ENCODE results near the gene BRAP.
"Not testable (repeated sequence)": the region's sequence is repeated elsewhere in the genome, so short reads cannot be mapped to it uniquely, and the experiment has no call there.

BRAP gene, protein sequence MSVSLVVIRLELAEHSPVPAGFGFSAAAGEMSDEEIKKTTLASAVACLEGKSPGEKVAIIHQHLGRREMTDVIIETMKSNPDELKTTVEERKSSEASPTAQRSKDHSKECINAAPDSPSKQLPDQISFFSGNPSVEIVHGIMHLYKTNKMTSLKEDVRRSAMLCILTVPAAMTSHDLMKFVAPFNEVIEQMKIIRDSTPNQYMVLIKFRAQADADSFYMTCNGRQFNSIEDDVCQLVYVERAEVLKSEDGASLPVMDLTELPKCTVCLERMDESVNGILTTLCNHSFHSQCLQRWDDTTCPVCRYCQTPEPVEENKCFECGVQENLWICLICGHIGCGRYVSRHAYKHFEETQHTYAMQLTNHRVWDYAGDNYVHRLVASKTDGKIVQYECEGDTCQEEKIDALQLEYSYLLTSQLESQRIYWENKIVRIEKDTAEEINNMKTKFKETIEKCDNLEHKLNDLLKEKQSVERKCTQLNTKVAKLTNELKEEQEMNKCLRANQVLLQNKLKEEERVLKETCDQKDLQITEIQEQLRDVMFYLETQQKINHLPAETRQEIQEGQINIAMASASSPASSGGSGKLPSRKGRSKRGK

DNA sequence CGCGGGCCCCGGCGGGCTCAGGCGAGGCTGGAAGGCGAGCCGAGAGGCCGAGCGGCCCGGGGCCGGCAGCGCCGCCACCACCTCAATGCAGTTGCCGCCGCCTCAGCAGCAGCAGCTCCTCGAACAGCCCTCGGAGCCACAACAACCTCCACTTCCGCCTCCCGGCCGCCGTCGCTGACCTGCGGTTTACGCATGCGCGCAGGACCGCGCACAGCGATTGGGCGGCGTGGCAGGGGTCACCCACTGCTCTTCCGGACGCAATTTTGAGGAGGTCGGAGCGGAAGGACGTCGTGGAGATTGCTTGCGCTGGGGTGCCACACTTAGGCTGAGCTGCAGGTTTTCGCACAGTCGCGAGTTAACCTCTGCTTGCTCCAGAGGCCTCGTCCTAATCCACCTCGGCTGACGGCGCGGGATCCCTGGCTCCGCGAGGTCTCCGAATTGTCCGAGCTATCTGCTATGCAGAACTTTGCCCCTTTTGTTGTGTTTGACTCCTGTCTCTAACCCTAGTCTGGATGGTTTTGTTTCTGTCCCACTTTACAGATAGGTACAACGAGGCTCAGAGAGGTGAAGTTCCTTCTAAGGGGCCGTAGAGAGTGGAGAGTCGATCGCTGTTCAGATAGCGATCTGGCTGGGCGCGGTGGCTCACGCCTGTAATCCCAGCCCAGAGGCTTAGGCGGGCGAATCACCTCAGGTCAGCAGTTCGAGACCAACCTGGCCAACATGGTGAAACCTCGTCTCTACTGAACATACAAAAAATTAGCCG, at the start of gene BRAP, which contains the start of gene ACAD10:
Gene BRAP (minus strand): TSS at position 146 of the 763 bp plus-strand sequence. CDS start 164 bp downstream, outside the sequence.
Gene ACAD10 (plus strand): TSS at position 243 of the 763 bp plus-strand sequence. CDS start 6,657 bp downstream, outside the sequence.
- in situ Hi-C loops (cut with MboI; ENCODE audit: low pct_unique_long_range_greater_than_20kb, low sequenced_read_pairs), result no loop called here
- peak; percentile 97 for DNase-seq

DNA sequence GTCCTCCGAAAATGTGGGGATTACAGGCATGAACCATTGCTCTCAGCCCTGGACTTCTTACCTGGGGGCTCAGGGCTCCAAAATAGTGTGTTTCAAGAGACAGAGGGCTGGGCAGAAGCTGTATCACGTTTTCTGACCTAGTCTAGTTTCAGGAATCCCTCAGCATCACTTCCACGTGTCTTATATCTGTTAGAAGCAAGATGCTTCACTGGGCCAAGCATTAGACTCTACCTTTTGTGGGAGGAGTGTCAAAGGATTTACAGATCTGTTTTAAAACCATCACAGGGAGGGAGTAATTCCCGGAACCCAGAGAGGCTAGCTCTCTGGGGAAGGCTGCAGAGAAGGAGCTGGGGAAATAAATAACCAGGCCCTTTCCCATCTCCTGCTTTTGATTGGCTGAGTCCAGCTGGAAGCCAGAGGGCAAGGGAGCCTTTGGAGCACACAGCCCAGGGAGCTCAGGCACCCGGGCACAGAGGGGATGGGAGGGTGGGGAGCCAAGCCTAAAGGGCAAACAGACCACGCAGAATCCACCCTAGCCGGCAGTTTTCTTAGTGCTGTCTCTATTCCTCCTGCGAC, 47.7 kb upstream of the BRAP start:
- in situ Hi-C loops (cut with MboI; ENCODE audit: low pct_unique_long_range_greater_than_20kb, low sequenced_read_pairs), result loop anchor here (25.0 kb wide), 1 partner anchor 104 kb away; the partner anchor contains the start of gene MAPKAPK5
- DNase-seq, result no peak

DNA sequence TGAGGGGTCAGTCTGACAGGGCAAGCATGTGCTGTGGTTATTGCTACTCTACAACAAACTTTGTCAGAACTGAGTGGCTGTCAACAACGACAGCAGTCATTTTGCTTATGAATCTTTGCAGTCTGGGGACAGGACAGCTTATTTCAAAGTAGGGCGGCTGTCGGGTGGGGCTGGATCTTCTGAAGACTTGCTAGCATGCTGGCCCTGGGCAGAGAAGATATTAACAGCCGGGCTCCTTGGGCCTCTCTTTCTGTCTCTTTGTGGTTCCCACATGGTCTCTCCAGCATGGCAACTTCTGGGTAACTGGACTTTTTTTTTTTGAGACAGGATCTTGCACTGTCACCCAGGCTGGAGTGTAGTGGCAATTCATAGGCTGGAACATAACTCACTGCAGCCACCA, 47.0 kb upstream of the BRAP start:
- no peak for DNase-seq
- in situ Hi-C loops (cut with MboI; ENCODE audit: low pct_unique_long_range_greater_than_20kb, low sequenced_read_pairs), result loop anchor here (25.0 kb wide), 1 partner anchor 105 kb away; the partner anchor contains the start of gene MAPKAPK5

DNA sequence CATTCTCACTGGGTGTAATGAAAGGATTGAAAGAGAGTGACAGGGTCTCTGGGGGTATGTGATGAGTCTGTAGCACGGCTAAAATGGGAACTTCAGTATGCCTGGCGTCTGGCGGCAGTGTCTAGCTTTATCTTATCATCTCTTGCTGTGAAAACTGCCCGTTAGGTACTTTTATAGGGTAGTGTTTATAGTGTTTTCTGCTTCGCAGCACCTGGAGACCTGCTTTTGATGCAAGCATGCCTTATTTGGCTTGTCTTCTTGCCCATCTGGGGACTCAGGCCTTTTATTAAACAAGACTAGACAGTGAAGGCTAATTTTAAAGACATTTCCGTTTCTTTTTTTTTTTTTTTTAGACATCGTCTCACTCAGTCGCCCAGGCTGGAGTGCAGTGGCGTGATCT, 44.7 kb upstream of the BRAP start:
- in situ Hi-C loops (cut with MboI; ENCODE audit: low pct_unique_long_range_greater_than_20kb, low sequenced_read_pairs), result loop anchor here (25.0 kb wide), 1 partner anchor 107 kb away; the partner anchor contains the start of gene MAPKAPK5
- no peak for DNase-seq

DNA sequence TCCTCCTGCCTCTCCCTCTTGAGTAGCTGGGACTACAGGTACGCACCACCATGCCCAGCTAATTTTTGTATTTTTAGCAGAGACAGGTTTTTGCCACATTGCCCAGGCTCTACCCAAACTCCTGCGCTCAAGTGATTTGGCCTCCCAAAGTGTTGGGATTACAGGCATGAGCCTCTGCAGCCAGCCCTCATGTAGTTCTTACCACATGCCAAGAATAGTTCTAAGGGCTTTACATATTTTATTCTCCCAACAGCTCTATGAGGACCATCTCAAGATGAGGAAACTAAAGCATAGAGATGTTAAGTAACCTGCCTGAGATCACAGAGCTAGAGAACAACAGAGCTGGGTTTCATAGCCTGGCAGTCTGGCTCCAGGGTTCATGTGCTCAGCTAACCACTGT, 43.0 kb upstream of the BRAP start:
- DNase-seq, result no peak

DNA sequence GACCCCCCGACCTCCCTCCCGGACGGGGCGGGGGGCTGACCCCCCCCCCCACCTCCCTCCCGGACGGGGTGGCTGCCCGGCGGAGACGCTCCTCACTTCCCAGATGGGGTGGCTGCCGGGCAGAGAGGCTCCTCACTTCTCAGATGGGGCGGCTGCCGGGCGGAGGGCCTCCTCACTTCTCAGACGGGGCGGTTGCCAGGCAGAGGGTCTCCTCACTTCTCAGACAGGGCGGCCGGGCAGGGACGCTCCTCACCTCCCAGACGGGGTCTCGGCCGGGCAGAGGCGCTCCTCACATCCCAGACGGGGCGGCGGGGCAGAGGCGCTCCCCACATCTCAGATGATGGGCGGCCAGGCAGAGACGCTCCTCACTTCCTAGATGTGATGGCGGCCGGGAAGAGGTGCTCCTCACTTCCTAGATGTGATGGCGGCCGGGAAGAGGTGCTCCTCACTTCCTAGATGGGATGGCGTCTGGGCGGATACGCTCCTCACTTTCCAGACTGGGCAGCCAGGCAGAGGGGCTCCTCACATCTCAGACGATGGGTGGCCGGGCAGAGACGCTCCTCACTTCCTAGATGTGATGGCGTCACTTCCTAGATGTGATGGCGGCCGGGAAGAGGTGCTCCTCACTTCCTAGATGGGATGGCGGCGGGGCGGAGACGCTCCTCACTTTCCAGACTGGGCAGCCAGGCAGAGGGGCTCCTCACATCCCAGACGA, 38.0 kb upstream of the BRAP start:
- in situ Hi-C loops (cut with MboI; ENCODE audit: low pct_unique_long_range_greater_than_20kb, low sequenced_read_pairs); DNase-seq: not testable (repeated sequence)

More for the DNA sequence above, 43.0 kb upstream of the BRAP start:
- in situ Hi-C loops (cut with MboI; ENCODE audit: low pct_unique_long_range_greater_than_20kb, low sequenced_read_pairs), result loop anchor here (25.0 kb wide), 1 partner anchor 109 kb away; the partner anchor contains the start of gene MAPKAPK5

DNA sequence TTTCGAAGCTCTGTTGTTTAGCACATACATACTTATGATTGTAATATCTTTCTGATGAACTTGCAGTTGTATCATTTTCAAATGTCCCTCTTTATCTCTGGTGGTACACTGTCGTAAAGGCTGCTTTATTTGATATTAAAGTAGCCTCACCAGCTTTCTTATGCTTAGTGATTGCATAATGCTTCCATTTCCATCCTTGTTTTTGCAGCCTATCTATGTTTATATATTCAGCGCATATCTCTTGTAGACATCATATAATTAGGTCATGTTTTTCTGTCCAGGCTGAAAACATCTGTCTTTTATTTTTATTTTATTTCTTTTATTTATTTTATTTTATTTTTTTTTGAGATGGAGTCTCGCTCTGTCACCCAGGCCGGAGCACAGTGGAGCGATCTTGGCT, 34.7 kb upstream of the BRAP start:
- DNase-seq, result no peak
- in situ Hi-C loops (cut with MboI; ENCODE audit: low pct_unique_long_range_greater_than_20kb, low sequenced_read_pairs), result no loop called here

DNA sequence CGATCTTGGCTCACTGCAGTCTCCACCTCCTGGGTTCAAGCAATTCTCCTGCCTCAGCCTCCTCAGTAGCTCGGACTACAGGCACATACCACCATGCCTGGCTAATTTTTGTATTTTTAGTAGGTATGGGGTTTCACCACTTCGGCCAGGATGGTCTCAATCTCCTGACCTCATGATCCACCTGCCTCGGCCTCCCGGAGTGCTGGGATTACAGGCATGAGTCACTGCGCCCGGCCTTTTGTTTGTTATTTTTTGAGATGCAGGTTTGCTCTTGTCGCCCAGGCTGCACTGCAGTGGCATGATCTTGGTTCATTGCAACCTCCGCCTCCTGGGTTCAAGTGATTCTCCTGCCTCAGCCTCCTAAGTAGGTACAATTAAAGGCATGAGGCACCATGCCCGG, 33.6 kb upstream of the BRAP start:
- in situ Hi-C loops (cut with MboI; ENCODE audit: low pct_unique_long_range_greater_than_20kb, low sequenced_read_pairs), result not testable (repeated sequence)

DNA sequence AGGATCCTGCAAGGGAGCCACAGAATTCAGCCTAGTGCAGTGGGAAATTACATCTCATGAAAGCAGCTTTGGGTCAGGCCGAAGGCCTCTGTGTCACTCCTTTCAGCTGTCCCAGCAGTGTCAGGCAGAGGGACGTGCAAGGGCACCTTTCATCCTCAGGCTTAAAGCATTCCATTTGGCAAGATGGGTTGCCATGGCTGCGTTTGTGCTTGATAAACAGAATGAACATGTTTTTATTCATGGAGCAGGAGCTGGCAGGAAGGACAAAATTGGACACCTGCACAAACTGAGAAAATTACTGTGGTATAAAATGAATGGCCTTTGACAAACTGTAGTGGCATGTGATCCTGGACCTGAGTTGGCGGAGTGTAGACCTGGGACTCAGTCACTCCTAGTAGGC, 29.5 kb upstream of the BRAP start:
- DNase-seq, result no peak
- in situ Hi-C loops (cut with MboI; ENCODE audit: low pct_unique_long_range_greater_than_20kb, low sequenced_read_pairs), result no loop called here

More for the DNA sequence above, 33.6 kb upstream of the BRAP start:
- DNase-seq, result not testable (repeated sequence)

DNA sequence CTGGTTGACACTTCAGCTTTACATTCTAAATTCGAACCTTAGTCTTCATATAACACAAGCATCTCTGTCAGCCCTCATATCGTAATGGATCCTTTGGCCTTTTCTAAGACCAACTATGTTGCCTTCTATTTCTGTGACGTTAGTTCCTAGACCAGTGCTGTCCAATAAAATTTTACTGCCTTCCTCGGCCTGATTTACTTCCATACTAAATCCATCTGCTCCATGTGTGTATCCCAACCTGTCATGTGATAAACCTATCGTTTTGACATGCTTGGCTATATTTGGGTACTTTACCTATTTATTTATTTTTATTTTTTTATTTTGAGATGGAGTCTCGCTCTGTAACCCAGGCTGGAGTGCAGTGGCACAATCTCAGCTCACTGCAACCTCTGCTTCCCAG, 20.4 kb upstream of the BRAP start:
- DNase-seq, result no peak
- in situ Hi-C loops (cut with MboI; ENCODE audit: low pct_unique_long_range_greater_than_20kb, low sequenced_read_pairs), result no loop called here

DNA sequence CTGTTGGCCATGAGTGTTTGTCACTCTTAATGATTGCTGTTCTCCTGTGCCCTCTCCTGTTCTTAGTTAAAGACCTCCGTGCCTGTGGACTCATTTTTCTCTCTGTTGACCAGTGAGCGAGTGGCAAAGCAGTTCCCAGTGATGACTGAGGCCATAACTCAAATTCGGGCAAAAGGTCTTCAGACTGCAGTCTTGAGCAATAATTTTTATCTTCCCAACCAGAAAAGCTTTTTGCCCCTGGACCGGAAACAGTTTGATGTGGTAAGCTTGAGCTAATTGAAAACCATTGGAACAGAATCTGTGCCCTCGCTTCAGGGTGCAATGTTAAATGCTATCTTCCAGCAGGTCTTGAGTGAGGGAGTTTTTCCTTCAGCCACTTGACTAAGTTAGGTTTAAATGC, 19.9 kb upstream of the BRAP start:
- peak; percentile 94 for DNase-seq
- in situ Hi-C loops (cut with MboI; ENCODE audit: low pct_unique_long_range_greater_than_20kb, low sequenced_read_pairs), result no loop called here

DNA sequence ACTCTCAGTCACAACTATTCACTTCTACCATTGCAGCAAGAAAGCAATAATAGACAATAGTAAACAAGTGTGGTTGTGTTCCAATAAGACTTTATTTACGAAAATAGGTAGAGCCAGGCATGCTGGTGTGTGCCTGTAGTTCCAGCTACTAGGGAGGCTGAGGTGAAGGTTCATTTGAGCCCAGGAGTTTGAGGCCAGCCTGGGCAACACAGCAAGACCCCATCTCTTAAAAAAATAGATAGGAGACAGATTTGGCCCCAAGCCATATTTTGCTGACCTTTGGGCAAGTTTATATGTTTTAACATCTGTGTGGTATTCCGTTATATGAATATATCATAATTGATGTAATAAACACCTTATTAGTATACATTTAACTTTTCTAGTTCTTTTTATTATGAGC, 14.2 kb upstream of the BRAP start:
- in situ Hi-C loops (cut with MboI; ENCODE audit: low pct_unique_long_range_greater_than_20kb, low sequenced_read_pairs), result no loop called here
- DNase-seq, result no peak

DNA sequence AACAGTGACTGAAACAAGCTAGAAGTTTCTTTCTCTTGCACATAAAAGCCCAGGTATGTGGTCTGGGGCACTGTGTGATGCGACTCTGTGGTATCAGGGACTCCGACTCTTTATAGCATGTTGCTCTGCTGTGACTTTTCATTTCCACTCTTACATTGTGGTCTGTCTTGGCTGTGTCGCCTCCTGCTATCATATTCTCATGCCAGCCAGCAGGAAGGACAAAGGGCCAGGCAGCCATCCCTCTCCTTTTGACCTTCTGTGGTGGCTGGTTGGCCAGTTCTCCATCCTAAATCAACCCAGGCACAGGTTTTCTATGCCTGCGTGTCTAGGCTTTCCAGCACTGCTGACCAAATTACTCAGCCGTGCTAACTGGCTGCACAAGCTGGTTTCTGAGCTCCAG, 8.1 kb upstream of the BRAP start:
- in situ Hi-C loops (cut with MboI; ENCODE audit: low pct_unique_long_range_greater_than_20kb, low sequenced_read_pairs), result no loop called here
- DNase-seq, result no peak

DNA sequence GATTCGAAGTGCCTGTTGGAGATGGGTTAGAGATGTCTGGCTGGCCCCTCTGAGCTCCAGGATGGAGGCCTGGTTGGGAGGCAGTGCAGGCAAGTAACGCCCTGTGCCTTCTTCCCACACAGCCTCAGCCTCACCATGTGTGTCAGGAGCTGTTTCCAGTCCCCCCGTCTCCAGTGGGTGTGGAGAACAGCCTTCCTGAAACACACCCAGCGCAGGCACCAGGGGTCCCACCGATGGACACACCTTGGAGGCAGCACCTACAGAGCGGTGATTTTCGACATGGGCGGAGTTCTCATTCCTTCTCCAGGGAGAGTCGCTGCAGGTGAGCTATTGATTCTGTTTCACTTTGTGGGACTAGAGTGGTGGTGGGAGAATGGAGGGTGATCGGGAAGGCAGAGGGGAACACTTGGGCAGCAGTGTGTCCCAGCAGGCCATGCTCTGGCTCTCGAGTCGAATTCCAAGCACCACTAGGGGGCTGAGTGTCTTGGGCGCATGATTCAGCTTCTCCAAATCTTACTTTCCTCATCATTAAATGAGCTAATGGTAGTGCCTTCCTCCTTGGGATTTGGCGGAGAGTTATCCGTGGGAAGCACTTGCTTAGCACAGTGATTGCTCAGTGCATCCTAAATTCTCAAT, 6.9 kb upstream of the BRAP start:
- peak; percentile 29 for DNase-seq
- in situ Hi-C loops (cut with MboI; ENCODE audit: low pct_unique_long_range_greater_than_20kb, low sequenced_read_pairs), result no loop called here

DNA sequence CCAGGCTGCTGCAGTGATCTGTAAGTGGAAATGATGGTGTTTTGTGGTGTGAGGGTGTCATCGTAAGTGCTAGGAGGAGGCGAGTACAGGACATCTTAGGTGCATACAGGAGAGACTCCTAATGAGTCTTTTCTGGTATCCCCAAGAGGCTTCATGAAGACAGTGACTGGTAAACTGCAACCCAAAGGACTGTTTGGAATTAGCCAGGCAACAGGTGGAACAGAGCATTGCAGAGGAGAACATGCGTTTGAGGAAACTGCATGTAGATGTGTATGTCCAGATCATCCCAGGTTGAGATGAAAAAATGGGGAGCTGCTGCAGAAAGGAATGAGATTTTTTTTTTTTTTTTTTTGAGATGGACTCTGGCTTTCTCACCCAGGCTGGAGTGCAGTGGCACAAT, 5.5 kb upstream of the BRAP start:
- no peak for DNase-seq
- in situ Hi-C loops (cut with MboI; ENCODE audit: low pct_unique_long_range_greater_than_20kb, low sequenced_read_pairs), result no loop called here

DNA sequence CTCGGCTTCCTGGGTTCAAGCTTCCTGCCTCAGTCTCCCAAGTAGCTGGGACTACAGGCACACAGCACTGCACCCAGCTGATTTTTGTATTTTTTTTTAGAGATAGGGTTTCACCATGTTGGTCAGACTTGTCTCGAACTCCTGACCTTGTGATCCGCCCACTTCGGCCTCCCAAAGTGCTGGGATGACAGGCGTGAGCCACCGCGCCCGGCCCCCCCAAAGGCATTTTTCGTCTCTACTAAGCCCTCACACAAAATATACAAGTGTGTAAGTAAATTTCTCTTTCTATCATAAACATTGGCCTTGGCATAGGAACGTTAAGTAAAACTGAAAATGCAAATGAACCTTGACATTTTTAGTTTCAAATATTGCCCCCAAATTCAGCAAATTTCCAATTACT, 2.2 kb upstream of the BRAP start:
- no peak for DNase-seq
- in situ Hi-C loops (cut with MboI; ENCODE audit: low pct_unique_long_range_greater_than_20kb, low sequenced_read_pairs), result no loop called here

DNA sequence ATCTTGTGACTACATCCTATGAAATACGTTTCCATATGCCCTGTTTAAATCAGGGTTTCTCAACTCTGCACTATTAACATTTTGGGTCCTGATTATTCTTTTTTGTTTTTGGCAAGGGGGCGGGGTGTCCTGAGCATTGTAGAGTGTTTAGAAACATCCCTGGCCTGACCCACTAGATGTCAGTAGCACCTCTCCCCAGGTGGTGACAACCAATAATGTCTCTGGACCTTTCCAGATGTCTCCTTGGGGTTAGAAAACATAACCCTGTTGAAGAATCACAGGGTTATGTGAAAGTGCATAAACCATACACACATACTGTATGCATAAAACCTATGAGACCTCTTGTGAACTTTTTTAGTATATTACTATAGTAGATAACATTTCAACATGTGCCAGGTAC, 1.5 kb upstream of the BRAP start:
- DNase-seq, result peak; percentile 48
- in situ Hi-C loops (cut with MboI; ENCODE audit: low pct_unique_long_range_greater_than_20kb, low sequenced_read_pairs), result no loop called here

DNA sequence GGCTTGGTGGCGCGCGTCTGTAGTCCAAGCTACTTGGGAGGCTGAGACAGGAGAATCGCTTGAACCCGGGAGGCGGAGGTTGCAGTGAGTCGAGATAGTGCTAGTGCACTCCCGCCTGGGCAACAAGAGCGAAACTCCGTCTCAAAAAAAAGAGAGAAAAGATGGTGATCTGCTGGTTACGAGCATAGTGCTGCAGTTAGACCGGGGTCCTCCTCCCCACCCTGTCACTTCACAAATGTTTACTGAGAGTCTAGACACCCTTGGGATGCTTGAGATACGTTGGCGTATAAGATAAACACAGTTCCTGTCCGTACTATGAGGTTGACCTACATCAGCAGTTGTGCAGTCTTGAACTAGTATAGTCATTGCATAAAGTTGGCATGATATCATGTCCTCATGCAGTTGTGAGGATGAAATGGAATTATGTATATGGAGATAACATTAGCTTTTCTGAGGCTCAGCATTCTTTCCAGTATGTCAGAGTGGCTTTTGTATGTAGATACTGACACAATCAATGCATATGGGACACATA, 884 bp upstream of the BRAP start:
- in situ Hi-C loops (cut with MboI; ENCODE audit: low pct_unique_long_range_greater_than_20kb, low sequenced_read_pairs), result no loop called here
- DNase-seq, result no peak
